HepG2 (cell line): ENCODE results near the gene ZNF839. TPM values are rescaled to one million over a fixed set of nuclear protein-coding genes. Genes with fewer than 3 reads are reported as not detected.
A peak's percentile ranks its signal among the peaks of the same experiment; 100 is the strongest.

ENCODE experiments used
- ERF ChIP-seq: IDR thresholded peaks from 2 replicates; pipeline ENCODE4 v1.6.1; 2018; ENCODE audit warnings: missing biosample characterization, missing genetic modification reagents
- ETV5 ChIP-seq: IDR thresholded peaks from 2 replicates; pipeline ENCODE4 v1.6.1; 2018; ENCODE audit warnings: missing biosample characterization, missing genetic modification reagents, inconsistent platforms, borderline replicate concordance
- FOXA3 ChIP-seq: IDR thresholded peaks from 2 replicates; pipeline ENCODE4 v1.6.1; 2016; ENCODE audit warnings: missing genetic modification reagents, missing compliant biosample characterization
- GLMP ChIP-seq: sonication (generic); formaldehyde crosslinking; IDR thresholded peaks from 2 replicates; pipeline ENCODE4 v1.9.0; 2021; ENCODE audit warnings: missing genetic modification reagents, mild to moderate bottlenecking, borderline replicate concordance
- HOXD1 ChIP-seq: sonication (generic); formaldehyde crosslinking; IDR thresholded peaks from 2 replicates; pipeline ENCODE4 v1.5.0; 2020; ENCODE audit warnings: missing genetic modification reagents
- KMT2B ChIP-seq: IDR thresholded peaks from 2 replicates; pipeline ENCODE4 v1.6.1; 2016; ENCODE audit warnings: missing genetic modification reagents, missing compliant biosample characterization
- PITX1 ChIP-seq: sonication (generic); formaldehyde crosslinking; IDR thresholded peaks from 2 replicates; pipeline ENCODE4 v1.5.1; 2020; ENCODE audit warnings: mild to moderate bottlenecking, missing genetic modification reagents
- RELA ChIP-seq: sonication (generic); formaldehyde crosslinking; IDR thresholded peaks from 2 replicates; pipeline ENCODE4 v1.4.0; 2020; ENCODE audit warnings: missing genetic modification reagents
- REST ChIP-seq, 2 experiments: IDR thresholded peaks; 2 replicates each; pipeline ENCODE4 v1.6.1; 2011 to 2012; ENCODE audit warnings: low read length in 2 of 2, borderline replicate concordance in 1 of 2, low read depth in 1 of 2, mild to moderate bottlenecking in 1 of 2, moderate library complexity in 1 of 2
- SRSF9 ChIP-seq: fragments of 200-400 bp; formaldehyde crosslinking; IDR thresholded peaks from 2 replicates; pipeline ENCODE4 v1.6.1; 2018; ENCODE audit warnings: borderline replicate concordance, mild to moderate bottlenecking, low read depth, low read length; ENCODE audit not compliant: insufficient read depth, poor library complexity, severe bottlenecking
- SRY ChIP-seq: sonication (generic); formaldehyde crosslinking; IDR thresholded peaks from 2 replicates; pipeline ENCODE4 v1.8.0; 2022; ENCODE audit warnings: mild to moderate bottlenecking, missing genetic modification reagents
- TBL1XR1 ChIP-seq: fragments of 150-350 bp; IDR thresholded peaks from 2 replicates; pipeline ENCODE4 v1.6.1; 2014; ENCODE audit warnings: borderline replicate concordance, low read length; ENCODE audit not compliant: partially characterized antibody
- TERF1 ChIP-seq: sonication (generic); formaldehyde crosslinking; IDR thresholded peaks from 2 replicates; pipeline ENCODE4 v1.8.0; 2022; ENCODE audit warnings: mild to moderate bottlenecking, missing genetic modification reagents, moderate library complexity
- TRAFD1 ChIP-seq: sonication (generic); formaldehyde crosslinking; IDR thresholded peaks from 2 replicates; pipeline ENCODE4 v1.5.1; 2020; ENCODE audit warnings: missing genetic modification reagents, mild to moderate bottlenecking, borderline replicate concordance
- ZNF513 ChIP-seq: sonication (generic); formaldehyde crosslinking; conservative IDR thresholded peaks from 2 replicates; pipeline ENCODE4 v1.5.0; 2020; ENCODE audit warnings: missing genetic modification reagents
- ZNF672 ChIP-seq: sonication (generic); formaldehyde crosslinking; IDR thresholded peaks from 2 replicates; pipeline ENCODE4 v1.8.1; 2022; ENCODE audit warnings: missing genetic modification reagents
- ZNF772 ChIP-seq: sonication (generic); formaldehyde crosslinking; IDR thresholded peaks from 2 replicates; pipeline ENCODE4 v1.5.0; 2020; ENCODE audit warnings: mild to moderate bottlenecking, missing genetic modification reagents
- ZSCAN20 ChIP-seq: sonication (generic); formaldehyde crosslinking; IDR thresholded peaks from 2 replicates; pipeline ENCODE4 v1.4.0; 2020; ENCODE audit warnings: missing genetic modification reagents, mild to moderate bottlenecking, borderline replicate concordance
- polyA plus RNA-seq, 8 experiments: library from polyadenylated mRNA; depleted of rRNA in 3 of 8; stranded (reverse) in 7 of 8; unstranded in 1 of 8; fragments of >200 nt; fragmentation: Illumina TruSeq in 4 of 8; extraction: Trizol in 4 of 8; gene quantifications; 2 replicates each; pipeline versions ENCODE4 v1.2.1 to v1.2.3, GENCODE V29; 2011 to 2016; ENCODE audit warnings: low read depth in 4 of 8, missing spikeins in 1 of 8, mixed read lengths in 1 of 8; ENCODE audit not compliant: insufficient read depth in 1 of 8
- total RNA-seq, 5 experiments: library from RNA; depleted of rRNA; stranded (reverse); fragments of >200 nt; fragmentation: Illumina TruSeq; extraction: Trizol; gene quantifications; 2 replicates each; pipeline ENCODE4 v1.2.3, GENCODE V29; 2016; ENCODE audit warnings: low read depth in 1 of 5

ZNF839 gene
- total and polyA plus RNA-seq, 2 of the 13 experiments (the other 11 are each of a cell fraction or from before 2014, with no cell fraction given) = 11.1 to 12.8 TPM

- TF ChIP-seq SRY (CRISPR knock-in tag) = no peak
- no peak for TF ChIP-seq ZNF513 (CRISPR knock-in tag)
- TF ChIP-seq ZSCAN20 (CRISPR knock-in tag) = no peak
- no peak for TF ChIP-seq TBL1XR1
- TF ChIP-seq TERF1 = no peak
- no peak for TF ChIP-seq TRAFD1 (CRISPR knock-in tag)
- peak; percentile 28; the same call in 1 of the 2 replicates for TF ChIP-seq ETV5 (CRISPR knock-in tag)
- TF ChIP-seq REST (IDR thresholded peaks at IDR 0.05; ENCODE audit: borderline replicate concordance in 1 of 2, low read depth in 1 of 2, low read length in 2 of 2) = no peak
- peak; percentile 28; the same call in 1 of the 2 replicates for TF ChIP-seq ERF (CRISPR knock-in tag)
- TF ChIP-seq ZNF772 (CRISPR knock-in tag) = no peak
- TF ChIP-seq FOXA3 (CRISPR knock-in tag) = peak; percentile 88
- no peak for TF ChIP-seq GLMP (CRISPR knock-in tag)
- TF ChIP-seq HOXD1 (CRISPR knock-in tag) = no peak
- no peak for TF ChIP-seq RELA (CRISPR knock-in tag)
- peak; percentile 63 for TF ChIP-seq KMT2B
- TF ChIP-seq SRSF9 = no peak
- peak; percentile 83 for TF ChIP-seq PITX1 (CRISPR knock-in tag)
- TF ChIP-seq ZNF672 (CRISPR knock-in tag) = no peak
Observed at GRCh38 chr14:102304611-102305506, 14.7 kb upstream of the ZNF839 start, which contains the start of gene MOK (continued).
